LoVo (cell line): Measurements from ENCODE around the gene DOP1B.
"Not testable (repeated sequence)": the region's sequence is repeated elsewhere in the genome, so short reads cannot be mapped to it uniquely, and the experiment has no call there.

Source experiments
- DNase-seq: peaks from one replicate; pipeline ENCODE4 v3.0.0-alpha.2; 2016; ENCODE audit warnings: low spot score

DOP1B gene

GRCh38 chr21:36139791-36140190 lies 16.8 kb upstream of the DOP1B start:
- DNase-seq: not testable (repeated sequence)

- peak; percentile 99 for DNase-seq
These were observed 15.1 kb upstream of the DOP1B start for GRCh38 chr21:36141513-36141925.

- not testable (repeated sequence) for DNase-seq
These were observed 12.4 kb upstream of the DOP1B start for GRCh38 chr21:36144233-36144632.

- no peak for DNase-seq
These were observed 11.4 kb upstream of the DOP1B start for GRCh38 chr21:36145259-36145658.

GRCh38 chr21:36147911-36148310 lies 8.7 kb upstream of the DOP1B start:
- no peak for DNase-seq

DNA sequence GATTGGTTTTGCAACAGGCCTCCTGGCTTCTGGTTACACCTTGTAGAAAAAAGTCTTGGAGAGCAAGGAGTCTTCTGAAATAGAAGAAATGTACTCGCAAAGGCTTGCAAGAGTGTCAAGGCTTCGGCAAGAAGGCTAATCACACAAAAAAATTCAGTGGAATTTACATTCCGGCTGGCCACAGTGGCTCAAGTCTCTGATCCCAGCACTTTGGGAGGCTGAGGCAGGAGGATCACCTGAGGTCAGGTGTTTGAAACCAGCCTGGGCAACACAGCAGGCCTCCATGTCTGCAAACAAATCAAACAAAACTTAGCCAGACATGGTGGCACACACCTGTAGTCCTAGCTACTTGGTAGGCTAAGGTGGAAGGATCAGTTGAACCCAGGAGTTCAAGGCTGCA lies 7.7 kb upstream of the DOP1B start:
- no peak for DNase-seq

DNA sequence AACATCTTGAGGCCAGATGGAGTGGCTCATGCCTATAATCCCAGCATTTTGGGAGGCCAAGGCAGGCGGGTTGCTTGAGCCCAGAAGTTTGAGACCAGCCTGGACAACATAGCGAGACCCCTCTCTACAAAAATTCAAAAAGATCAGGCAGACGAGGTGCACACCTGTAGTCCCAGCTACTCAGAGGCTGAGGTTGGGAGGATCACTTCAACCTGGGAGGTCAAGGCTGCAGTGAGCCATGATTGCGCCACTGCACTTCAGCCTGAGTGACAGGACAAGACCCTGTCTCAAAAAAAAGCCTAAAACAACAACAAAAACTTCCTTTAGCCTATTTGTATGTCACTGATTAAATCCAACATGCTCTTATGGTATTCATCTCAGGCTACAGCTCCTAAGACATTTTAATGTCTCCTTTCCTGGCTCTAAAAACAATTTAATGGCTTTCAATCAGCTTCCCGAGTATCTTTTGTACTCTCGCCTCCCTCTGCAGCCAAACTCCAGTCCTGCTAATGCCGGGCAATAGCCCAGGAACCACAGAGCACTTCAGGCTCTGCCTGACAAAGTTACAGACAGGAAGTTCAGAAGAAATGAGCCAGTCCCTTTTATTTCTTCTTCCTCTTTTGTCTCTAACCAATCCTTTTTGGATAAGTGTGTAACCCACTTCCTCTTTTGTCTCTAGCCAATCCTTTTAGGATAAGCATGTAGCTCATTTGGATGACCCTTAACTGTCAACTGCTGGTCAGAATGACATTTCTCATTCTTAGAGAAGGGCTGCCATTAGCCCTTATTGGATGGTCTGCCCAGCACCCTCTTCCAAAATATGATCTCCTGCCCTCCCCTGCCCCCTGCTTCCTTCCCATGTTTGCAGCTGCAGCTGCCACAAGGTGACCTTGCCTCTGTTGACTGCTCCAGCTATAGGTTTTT lies 6.6 kb upstream of the DOP1B start:
- no peak for DNase-seq

GRCh38 chr21:36155603-36156338 lies 853 bp upstream of the DOP1B start:
- DNase-seq: peak; percentile 51

DNA sequence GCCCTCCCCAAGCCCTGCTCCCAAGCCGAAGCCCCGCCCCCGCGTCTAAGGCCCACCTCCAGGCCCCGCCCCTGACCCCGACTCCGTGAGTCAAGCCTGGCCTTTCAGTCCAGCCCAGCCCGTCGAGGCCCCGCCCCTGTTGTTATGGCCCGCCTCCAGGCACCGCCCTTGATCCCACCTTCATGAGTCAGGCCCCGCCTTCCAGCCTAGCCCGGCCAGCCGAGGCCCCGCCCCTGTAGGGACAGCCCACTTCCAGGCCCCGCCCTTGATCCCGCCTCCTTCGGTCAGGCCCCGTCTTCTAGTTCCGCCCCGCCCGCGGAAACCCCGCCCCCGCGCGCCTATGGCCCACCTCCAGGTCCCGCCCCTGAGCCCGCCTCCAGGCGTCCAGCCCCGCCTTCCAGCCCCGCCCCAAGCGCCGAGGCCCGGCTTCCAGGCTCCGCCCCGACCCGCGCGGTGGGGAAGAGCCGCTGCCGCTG lies 247 bp upstream of the DOP1B start:
- DNase-seq: peak; percentile 97

GRCh38 chr21:36159356-36159921 lies 2.8 kb downstream of the DOP1B start:
- DNase-seq: no peak

DNA sequence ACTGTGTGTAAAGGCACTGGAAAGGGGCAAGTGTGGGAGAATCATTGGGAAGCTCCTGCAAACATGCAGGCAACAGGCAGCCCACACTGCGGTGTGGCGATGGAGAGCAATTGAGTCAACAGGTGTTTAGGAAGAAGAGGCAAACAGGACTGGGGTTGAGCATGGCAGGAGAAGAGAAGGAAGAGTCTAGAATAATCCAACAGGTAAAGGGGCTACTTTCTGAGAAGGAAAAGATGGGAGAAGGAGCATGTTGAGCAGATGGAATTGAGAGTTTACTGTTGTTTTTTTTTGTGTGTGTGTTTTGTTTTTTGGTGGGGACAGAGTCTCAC lies 4.2 kb downstream of the DOP1B start:
- DNase-seq: no peak

- no peak for DNase-seq
These were observed 6.0 kb downstream of the DOP1B start for GRCh38 chr21:36162631-36163030.

DNA sequence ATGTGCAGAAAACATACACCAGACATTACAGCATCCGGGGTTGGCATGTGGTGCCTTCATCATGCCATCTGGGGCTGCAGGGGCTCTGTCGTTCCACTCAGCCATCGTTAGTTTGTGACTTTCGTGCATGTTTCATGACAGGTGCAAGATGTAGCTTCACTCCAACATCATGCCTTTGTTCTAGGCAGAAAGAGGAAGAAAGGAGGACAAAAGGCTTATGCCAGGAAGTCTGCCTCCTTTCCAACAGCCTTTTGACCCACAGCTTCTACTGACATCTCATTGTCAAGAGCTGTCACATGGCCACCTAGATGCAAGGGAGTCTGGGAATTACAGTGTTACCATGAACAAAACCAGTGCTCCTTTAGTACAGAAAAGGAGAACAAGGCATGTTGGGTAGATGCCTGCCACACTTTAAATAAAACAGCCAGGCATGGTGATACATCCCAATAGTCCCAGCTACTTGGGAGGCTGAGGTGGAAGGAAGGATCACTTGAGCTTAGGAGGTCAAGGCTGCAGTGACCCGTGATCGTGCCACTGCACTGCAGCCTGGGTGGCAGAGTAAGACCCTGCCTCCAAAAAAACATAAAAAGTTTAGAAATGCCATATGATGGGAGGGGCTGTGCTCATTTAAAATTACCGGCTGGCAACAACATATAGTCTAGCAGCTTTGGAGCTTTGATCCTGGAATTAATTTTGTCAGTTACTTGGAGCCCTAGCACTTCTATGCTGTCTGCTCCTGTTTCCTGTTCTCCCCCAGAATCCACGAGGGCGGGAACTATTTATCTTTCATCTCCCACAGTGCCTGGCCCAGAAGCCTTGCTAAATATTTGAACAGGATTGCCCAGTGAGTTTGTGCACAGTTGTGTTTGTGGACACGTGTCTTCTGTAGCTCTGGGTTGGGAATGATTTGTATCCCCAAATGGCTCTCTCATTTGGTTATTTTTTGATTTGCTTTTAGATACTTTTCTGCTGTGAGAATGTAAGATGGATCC lies 7.4 kb downstream of the DOP1B start:
- no peak for DNase-seq

DNA sequence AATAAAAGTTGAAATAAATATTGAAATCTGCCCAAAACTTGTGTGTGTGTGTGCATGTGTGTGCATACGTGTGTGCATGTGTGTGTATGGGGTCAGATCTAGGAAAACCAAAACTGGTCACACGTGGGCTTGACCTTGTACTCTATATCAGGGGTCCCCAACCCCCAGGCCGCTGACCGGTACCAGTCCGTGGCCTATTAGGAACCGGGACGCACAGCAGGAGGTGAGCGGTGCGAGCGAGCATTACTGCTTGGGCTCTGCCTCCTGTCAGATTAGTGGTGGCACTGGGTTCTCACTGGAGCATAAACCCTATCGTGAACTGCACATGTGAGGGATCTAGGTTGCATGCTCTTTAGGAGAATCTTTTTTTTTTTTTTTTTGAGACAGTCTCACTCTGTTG lies 8.7 kb downstream of the DOP1B start:
- no peak for DNase-seq

DNA sequence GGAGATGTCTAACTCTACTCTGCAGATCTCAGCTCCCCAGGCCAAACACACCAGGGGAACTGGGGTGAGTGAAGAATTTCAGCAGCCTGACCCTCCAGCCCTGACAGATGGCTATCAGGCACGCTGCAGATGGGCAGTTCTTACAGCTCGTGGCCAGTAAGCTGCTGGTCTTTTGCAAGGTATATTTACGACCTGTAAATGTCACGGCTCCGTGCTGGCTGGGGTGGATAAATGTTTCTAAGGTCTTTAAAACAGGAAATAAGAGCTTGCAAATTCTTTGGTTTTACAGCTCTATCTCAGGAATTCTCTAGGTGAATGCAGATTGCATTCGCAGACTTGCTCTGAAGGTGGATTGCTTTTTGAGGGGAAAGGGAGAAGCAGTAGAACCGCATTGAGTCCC lies 10.1 kb downstream of the DOP1B start:
- DNase-seq: no peak

DNA sequence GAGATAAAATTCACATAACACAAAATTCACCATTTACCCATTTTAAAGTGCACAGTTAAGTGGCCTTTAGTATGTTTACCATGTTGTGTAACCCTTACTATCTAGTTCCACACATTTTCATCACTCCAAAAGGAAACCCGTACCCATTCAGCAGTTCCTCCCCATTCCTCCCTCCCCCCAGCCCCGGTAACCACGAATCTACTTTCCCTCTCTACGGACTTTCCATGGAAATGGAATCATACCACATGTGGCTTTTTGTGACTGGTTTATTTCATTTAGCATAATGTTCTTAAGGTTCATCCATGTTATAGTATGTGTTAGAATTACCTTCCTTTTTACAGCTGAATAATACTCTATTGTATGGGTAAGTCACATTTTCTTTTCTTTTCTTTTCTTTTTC lies 10.9 kb downstream of the DOP1B start:
- DNase-seq: no peak

DNA sequence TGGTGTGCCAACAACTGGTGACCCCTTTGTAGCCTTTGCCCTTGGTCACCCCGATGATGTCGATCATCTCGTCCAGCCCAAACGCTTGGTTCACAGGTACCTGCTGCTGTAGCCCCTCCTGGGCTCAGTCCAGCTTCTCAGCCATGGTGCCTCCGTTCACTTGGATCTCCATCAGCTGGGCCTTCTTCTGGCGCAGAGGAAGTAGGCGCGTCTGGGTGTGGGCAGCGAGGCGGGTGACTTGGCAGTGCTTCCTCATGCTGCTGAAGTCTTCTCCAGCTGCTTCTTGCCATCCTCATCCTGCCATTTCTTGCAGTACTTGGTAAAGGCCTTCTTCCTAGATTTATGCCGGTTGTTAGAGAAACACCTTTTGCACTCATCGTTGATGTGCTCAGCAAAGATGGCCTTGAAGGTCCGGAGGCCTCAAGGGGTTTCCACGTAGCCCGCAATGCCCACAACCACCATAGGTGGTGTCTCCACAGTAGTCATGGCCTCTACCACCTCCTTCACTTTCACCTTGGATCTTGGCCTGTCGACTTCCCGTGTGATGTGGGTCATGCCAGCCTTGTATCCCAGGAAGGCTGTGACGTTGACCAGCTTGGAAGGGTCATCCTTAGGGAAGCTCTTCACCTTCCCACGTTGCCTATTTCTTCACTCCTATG lies 13.0 kb downstream of the DOP1B start:
- DNase-seq: no peak

GRCh38 chr21:36170823-36171222 lies 14.2 kb downstream of the DOP1B start:
- no peak for DNase-seq

GRCh38 chr21:36171336-36171735 lies 14.7 kb downstream of the DOP1B start:
- no peak for DNase-seq

- DNase-seq: no peak
These were observed 15.2 kb downstream of the DOP1B start for GRCh38 chr21:36171741-36172331.

- DNase-seq: no peak
These were observed 18.2 kb downstream of the DOP1B start for GRCh38 chr21:36174780-36175179.
